SK-N-SH (cell line): Measurements from ENCODE around the gene TACC2. TPM values are rescaled to one million over a fixed set of nuclear protein-coding genes. Genes with fewer than 3 reads are reported as not detected.

Source experiments
- CTCF ChIA-PET: fragments of 300-600, 350-600 bp; formaldehyde crosslinking; extraction: SDS; loops from one replicate; lab custom pipeline; 2021; lab: Yijun Ruan, JAX
- POLR2A ChIA-PET: fragments of 350-600 bp; sonication (Branson Sonifier 250); formaldehyde crosslinking; extraction: SDS; loops from one replicate; lab custom pipeline; 2020; ENCODE audit warnings: antibody characterized with exemption, inconsistent platforms; lab: Yijun Ruan, JAX
- DNase-seq: peaks from one replicate; pipeline ENCODE4 v3.0.0; 2012
- H2AFZ ChIP-seq: fragments of 200-600 bp; sonication (generic); 2 replicates; pipeline ENCODE4 v1.8.1; 2016; ENCODE audit warnings: antibody characterized with exemption, mild to moderate bottlenecking, low read depth
- H3F3A ChIP-seq: fragments of 200-600 bp; sonication (generic); replicated peaks from 2 replicates; pipeline ENCODE3; 2016; ENCODE audit warnings: antibody characterized with exemption, mild to moderate bottlenecking; ENCODE audit not compliant: insufficient read depth
- H3K27ac ChIP-seq, 2 experiments: fragments of 200-500 bp in 1 of 2; fragments of 200-600 bp in 1 of 2; sonication (Bioruptor generic) in 1 of 2; sonication (generic), shearing (Covaris generic) in 1 of 2; 2 replicates each; pipeline versions ENCODE4 v1.5.1 to v1.6.1; 2014 to 2016; ENCODE audit warnings: low read depth in 2 of 2, inconsistent platforms in 1 of 2, low read length in 1 of 2, mild to moderate bottlenecking in 1 of 2, mixed read lengths in 1 of 2
- H3K27me3 ChIP-seq: fragments of 200-600 bp; sonication (generic), shearing (Covaris generic); 2 replicates; pipeline ENCODE4 v1.6.1; 2016; ENCODE audit warnings: mixed run types; ENCODE audit not compliant: insufficient read depth
- H3K36me3 ChIP-seq, 2 experiments: fragments of 200-500 bp in 1 of 2; fragments of 200-600 bp in 1 of 2; sonication (Bioruptor generic) in 1 of 2; sonication (generic) in 1 of 2; replicated peaks in 1 of 2; 2 replicates each; pipeline versions ENCODE3 to v1.5.1; 2014 to 2016; ENCODE audit warnings: low read length in 1 of 2, mild to moderate bottlenecking in 1 of 2; ENCODE audit not compliant: insufficient read depth in 2 of 2, control insufficient read depth in 1 of 2
- H3K4me1 ChIP-seq, 2 experiments: fragments of 200-500 bp in 1 of 2; fragments of 200-600 bp in 1 of 2; sonication (Bioruptor generic) in 1 of 2; sonication (generic), shearing (Covaris generic) in 1 of 2; 2 replicates each; pipeline versions ENCODE4 v1.5.1 to v1.6.1; 2014 to 2016; ENCODE audit warnings: low read depth in 1 of 2, low read length in 1 of 2, mixed run types in 1 of 2; ENCODE audit not compliant: insufficient read depth in 2 of 2, control insufficient read depth in 1 of 2
- H3K4me2 ChIP-seq: fragments of 200-600 bp; sonication (generic), shearing (Covaris generic); 2 replicates; pipeline ENCODE4 v1.6.1; 2017; ENCODE audit warnings: mixed run types
- H3K4me3 ChIP-seq, 2 experiments: fragments of 200-500 bp in 1 of 2; fragments of 200-600 bp in 1 of 2; sonication (Bioruptor generic) in 1 of 2; sonication (generic), shearing (Covaris generic) in 1 of 2; 2 replicates each; pipeline versions ENCODE4 v1.5.1 to v1.8.1; 2014 to 2016; ENCODE audit warnings: low read depth in 2 of 2, inconsistent platforms in 1 of 2, low read length in 1 of 2, mild to moderate bottlenecking in 1 of 2, mixed read lengths in 1 of 2, moderate library complexity in 1 of 2
- H3K79me2 ChIP-seq: fragments of 200-600 bp; sonication (generic); 2 replicates; pipeline ENCODE4 v1.8.1; 2017; ENCODE audit warnings: mild to moderate bottlenecking; ENCODE audit not compliant: insufficient read depth
- H3K9ac ChIP-seq: fragments of 200-600 bp; sonication (generic); 2 replicates; pipeline ENCODE4 v1.6.1; 2017; ENCODE audit warnings: mixed run types
- H3K9me2 ChIP-seq: fragments of 200-600 bp; sonication (generic); 2 replicates; pipeline ENCODE4 v1.6.1; 2017; ENCODE audit warnings: mixed run types
- H3K9me3 ChIP-seq: fragments of 200-600 bp; sonication (generic); 2 replicates; pipeline ENCODE4 v1.6.1; 2017; ENCODE audit warnings: mixed run types, mild to moderate bottlenecking, moderate library complexity
- H4K20me1 ChIP-seq: fragments of 200-600 bp; sonication (generic); 2 replicates; pipeline ENCODE4 v1.6.1; 2017; ENCODE audit warnings: mild to moderate bottlenecking, mixed run types; ENCODE audit not compliant: insufficient read depth
- CHD2 ChIP-seq: fragments of 150-350 bp; IDR thresholded peaks from 2 replicates; pipeline ENCODE4 v1.6.1; 2018; ENCODE audit warnings: low read length; ENCODE audit not compliant: partially characterized antibody
- CTCF ChIP-seq: fragments of 200-600 bp; sonication (generic); IDR thresholded peaks from 2 replicates; pipeline ENCODE4 v1.6.1; 2017; ENCODE audit warnings: antibody characterized with exemption, mild to moderate bottlenecking, moderate library complexity
- EZH2phosphoT487 ChIP-seq: fragments of 200-600 bp; sonication (generic); IDR thresholded peaks from 2 replicates; pipeline ENCODE4 v1.6.1; 2017; ENCODE audit warnings: low read depth, mixed run types, mild to moderate bottlenecking, antibody characterized with exemption, moderate library complexity, borderline replicate concordance
- FOXM1 ChIP-seq: IDR thresholded peaks from 2 replicates; pipeline ENCODE4 v1.4.0; 2012; ENCODE audit warnings: low read depth, mild to moderate bottlenecking
- IRF3 ChIP-seq: fragments of 150-350 bp; IDR thresholded peaks from 2 replicates; pipeline ENCODE4 v1.6.1; 2016; ENCODE audit warnings: mild to moderate bottlenecking, low read depth, low read length
- JUND ChIP-seq: IDR thresholded peaks from 2 replicates; pipeline ENCODE4 v1.4.0; 2012
- MAX ChIP-seq: IDR thresholded peaks from 2 replicates; pipeline ENCODE4 v1.4.0; 2012; ENCODE audit warnings: low read depth
- MEF2A ChIP-seq: IDR thresholded peaks from 2 replicates; pipeline ENCODE4 v1.4.0; 2012; ENCODE audit warnings: low read depth, borderline replicate concordance
- MXI1 ChIP-seq: IDR thresholded peaks from 2 replicates; pipeline ENCODE4 v1.6.1; 2012; ENCODE audit warnings: mild to moderate bottlenecking, low read depth, low read length, improper control_type of control experiment
- PBX3 ChIP-seq: IDR thresholded peaks from 2 replicates; pipeline ENCODE4; 2012
- RAD21 ChIP-seq: IDR thresholded peaks from 2 replicates; pipeline ENCODE4 v1.6.1; 2012; ENCODE audit warnings: mild to moderate bottlenecking, low read length
- RCOR1 ChIP-seq: fragments of 150-350 bp; IDR thresholded peaks from 2 replicates; pipeline ENCODE4 v1.6.1; 2017; ENCODE audit warnings: antibody characterized with exemption, low read length
- RFX5 ChIP-seq: IDR thresholded peaks from 2 replicates; pipeline ENCODE4 v1.6.1; 2012; ENCODE audit warnings: mild to moderate bottlenecking, improper control_type of control experiment, low read length
- RXRA ChIP-seq: IDR thresholded peaks from 2 replicates; pipeline ENCODE4 v1.4.0; 2012; ENCODE audit warnings: low read depth, mild to moderate bottlenecking, borderline replicate concordance
- TAF1 ChIP-seq: IDR thresholded peaks from 2 replicates; pipeline ENCODE4 v1.6.1; 2012; ENCODE audit warnings: low read depth, mild to moderate bottlenecking, low read length, moderate library complexity, borderline replicate concordance
- USF1 ChIP-seq: IDR thresholded peaks from 2 replicates; pipeline ENCODE4 v1.4.0; 2012; ENCODE audit warnings: low read depth, borderline replicate concordance
- USF2 ChIP-seq: fragments of 150-350 bp; IDR thresholded peaks from 2 replicates; pipeline ENCODE4 v1.6.1; 2017; ENCODE audit warnings: antibody characterized with exemption, low read length, low read depth, borderline replicate concordance
- YY1 ChIP-seq: IDR thresholded peaks from 2 replicates; pipeline ENCODE4 v1.4.0; 2012; ENCODE audit warnings: low read depth, mild to moderate bottlenecking
- WGBS: methylation state at CpG from one replicate; pipeline ENCODE4 v1.1.6; 2017; ENCODE audit warnings: low lambda C conversion rate; 5-methylcytosine and 5-hydroxymethylcytosine counted together
- polyA plus RNA-seq, 3 experiments: library from polyadenylated mRNA; depleted of rRNA; stranded (reverse); fragments of >200 nt; gene quantifications; 2 replicates each; pipeline ENCODE4 v1.2.3, GENCODE V29; 2012

The TACC2 gene
- polyA plus RNA-seq, 1 of the 3 experiments (the other 2 are of a cell fraction) = 8.8 TPM

GRCh38 chr10:122054048-122055025 lies 65.4 kb downstream of the TACC2 start:
- Histone ChIP-seq H3K9me3 (no peaks in the 10 kb centered on the region), H4K20me1 (no peaks in the 10 kb centered on the region), H3K27me3 (no peaks in the 10 kb centered on the region), H3K36me3 (no peaks in the 10 kb centered on the region), H3K4me1 (no peaks in the 10 kb centered on the region), H3K9me2 (no peaks in the 10 kb centered on the region), H3K79me2 (no peaks in the 10 kb centered on the region), H3F3A (no peaks in the 10 kb centered on the region), H3K4me2 (no peak overlapping the region), H3K9ac (no peak overlapping the region), H3K27ac (no peak overlapping the region), H2AFZ (no peak overlapping the region), H3K4me3 (peak overlapping the region in 1 of 2 experiments; percentile 50; a peak in 1 of 4 replicates)
- WGBS = 70% methylated on average over 15 of the region's 15 CpGs
- no peak for TF ChIP-seq IRF3
- no peak for TF ChIP-seq MEF2A
- TF ChIP-seq RAD21 = peak; percentile 30
- no peak for TF ChIP-seq TAF1
- peak; percentile 44; the same call in 1 of the 2 replicates for TF ChIP-seq CTCF
- TF ChIP-seq EZH2phosphoT487 = no peak
- no peak for TF ChIP-seq CHD2
- no peak for TF ChIP-seq MAX
- no peak for TF ChIP-seq JUND
- TF ChIP-seq RFX5 = no peak
- CTCF ChIA-PET = interaction anchor here (1.2 kb wide), 1 partner anchor 59 kb away, joined by 3 read pairs; no protein-coding TSS in a partner anchor
- no peak for DNase-seq
- POLR2A ChIA-PET = no interaction called here

GRCh38 chr10:122055252-122055651 lies 66.3 kb downstream of the TACC2 start:
- no peak for DNase-seq
- Histone ChIP-seq H2AFZ (no peak overlapping the region), H3K27ac (no peak overlapping the region), H3K9me2 (no peaks in the 10 kb centered on the region), H3K79me2 (no peaks in the 10 kb centered on the region), H3K4me3 (no peak overlapping the region), H4K20me1 (no peaks in the 10 kb centered on the region), H3K27me3 (no peaks in the 10 kb centered on the region), H3K9ac (no peak overlapping the region), H3K4me1 (no peaks in the 10 kb centered on the region), H3K9me3 (no peaks in the 10 kb centered on the region), H3K4me2 (no peak overlapping the region), H3K36me3 (no peaks in the 10 kb centered on the region), H3F3A (no peaks in the 10 kb centered on the region)
- POLR2A ChIA-PET = no interaction called here
- 76% methylated on average over 5 of the region's 5 CpGs for WGBS
- CTCF ChIA-PET = no interaction called here
- TF ChIP-seq PBX3 = no peak
- no peak for TF ChIP-seq USF1
- TF ChIP-seq RCOR1 = no peak
- TF ChIP-seq YY1 = no peak
- TF ChIP-seq FOXM1 = no peak
- TF ChIP-seq MXI1 = no peak
- no peak for TF ChIP-seq RXRA
- TF ChIP-seq RAD21 = no peak
- no peak for TF ChIP-seq MAX
- TF ChIP-seq MEF2A = no peak
- no peak for TF ChIP-seq USF2
